ELF-1 (cell line): ENCODE data around the gene ABI3BP.

Experiments used
- DNase-seq: peaks from one replicate; pipeline ENCODE4 v3.0.0-alpha.2; 2016; ENCODE audit warnings: low read depth, low spot score

ABI3BP gene

DNA sequence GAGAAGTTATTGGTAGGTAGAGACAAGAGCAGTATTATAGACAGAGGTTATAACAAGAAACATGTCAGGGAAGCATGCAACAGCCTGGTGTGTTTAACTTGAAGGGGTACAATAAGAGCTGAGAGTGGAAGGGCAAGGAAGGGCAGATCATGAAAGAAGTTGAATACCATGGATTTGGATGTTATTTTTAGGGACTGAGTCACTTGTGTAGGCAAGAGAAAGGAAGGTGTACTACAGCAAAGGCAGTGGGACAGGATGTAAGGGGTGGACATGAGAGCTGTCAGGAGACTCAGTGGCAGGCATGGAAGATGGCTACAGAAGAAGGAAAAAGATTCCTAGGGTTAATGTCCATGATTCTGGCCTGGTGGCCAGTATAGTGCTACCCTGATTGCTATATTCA is 217.6 kb downstream of the ABI3BP start:
- no peak for DNase-seq

DNA sequence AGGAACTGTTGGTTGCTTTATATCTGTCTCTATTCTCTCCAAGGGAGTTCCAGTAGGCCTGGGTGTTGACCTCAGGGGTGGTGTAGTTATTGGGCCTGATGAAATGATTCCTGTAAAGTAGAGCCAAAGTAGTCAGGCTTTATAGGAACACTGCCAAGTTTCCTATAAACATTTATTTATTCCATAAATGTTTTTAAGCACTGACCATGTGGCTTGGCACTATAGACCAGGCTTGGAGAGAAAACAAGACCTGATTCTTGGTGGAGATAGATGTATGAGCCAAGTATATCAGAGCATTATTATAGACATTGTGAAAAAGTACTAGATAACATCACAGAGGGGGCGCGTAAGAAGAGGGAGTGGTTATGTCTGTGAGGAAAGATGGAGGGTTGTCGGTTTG is 218.0 kb downstream of the ABI3BP start:
- no peak for DNase-seq

DNA sequence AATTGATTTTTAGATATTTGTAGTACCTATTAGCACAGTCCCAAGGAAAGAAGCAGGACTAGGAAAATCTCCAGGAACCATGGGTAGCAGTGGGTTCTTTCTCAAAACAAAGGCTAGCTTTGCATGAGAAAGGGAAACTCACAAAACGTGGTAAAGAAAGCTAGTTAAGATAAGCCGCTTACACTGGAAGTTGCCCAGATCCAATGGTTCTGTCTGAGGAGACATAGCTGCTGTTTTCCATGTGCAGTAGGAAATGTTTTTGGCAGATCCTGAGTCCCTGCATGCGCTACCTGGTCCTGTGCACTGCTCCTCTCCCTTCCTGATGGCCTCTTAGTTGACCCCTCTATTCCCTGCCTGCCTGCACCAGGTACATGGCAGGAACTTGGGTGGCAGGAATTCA is 223.5 kb downstream of the ABI3BP start:
- peak; percentile 27 for DNase-seq

DNA sequence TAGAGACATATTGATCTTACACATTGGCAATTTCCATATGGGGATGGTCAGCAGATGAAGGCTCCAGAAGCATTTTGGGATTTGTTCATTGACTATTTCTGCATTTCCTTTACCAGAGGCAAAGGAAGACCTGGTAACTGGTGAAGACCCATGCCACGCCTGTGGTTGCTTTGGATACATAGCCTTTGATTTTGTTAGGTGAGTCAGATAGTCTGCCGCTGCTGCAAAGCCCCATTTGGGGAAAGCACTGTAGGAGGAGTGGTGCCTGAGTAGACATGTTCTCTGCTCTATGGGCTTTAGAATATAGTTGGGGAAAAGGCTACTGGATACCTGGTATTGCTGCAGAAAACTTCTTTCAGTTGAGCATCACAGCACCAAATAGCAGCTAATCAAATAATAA is 227.2 kb downstream of the ABI3BP start:
- no peak for DNase-seq

DNA sequence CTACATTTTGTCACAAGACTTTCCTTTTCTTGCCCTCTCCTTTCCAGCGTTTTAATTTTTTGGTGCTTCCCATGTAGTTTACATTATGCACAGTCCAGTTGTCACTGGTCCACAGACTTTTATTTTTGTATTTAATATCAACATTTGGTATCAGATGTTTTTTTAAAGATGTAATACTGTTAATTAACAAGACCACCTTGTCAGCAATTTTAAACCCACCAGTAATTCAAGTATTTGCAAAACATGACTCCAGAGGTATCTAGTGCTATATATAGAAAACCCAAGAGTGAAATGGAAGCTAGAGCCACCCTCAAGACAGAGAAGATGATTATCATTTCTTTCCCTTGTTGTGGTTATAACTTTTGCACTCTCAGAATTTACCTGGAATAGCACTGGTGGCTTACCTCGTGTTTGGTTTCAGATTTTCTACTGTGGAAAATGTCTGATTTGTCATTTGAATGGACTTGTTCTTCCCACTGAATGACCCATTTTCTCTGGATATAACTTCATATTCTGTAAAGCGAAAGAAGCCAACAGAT is 227.7 kb downstream of the ABI3BP start:
- DNase-seq, result no peak

DNA sequence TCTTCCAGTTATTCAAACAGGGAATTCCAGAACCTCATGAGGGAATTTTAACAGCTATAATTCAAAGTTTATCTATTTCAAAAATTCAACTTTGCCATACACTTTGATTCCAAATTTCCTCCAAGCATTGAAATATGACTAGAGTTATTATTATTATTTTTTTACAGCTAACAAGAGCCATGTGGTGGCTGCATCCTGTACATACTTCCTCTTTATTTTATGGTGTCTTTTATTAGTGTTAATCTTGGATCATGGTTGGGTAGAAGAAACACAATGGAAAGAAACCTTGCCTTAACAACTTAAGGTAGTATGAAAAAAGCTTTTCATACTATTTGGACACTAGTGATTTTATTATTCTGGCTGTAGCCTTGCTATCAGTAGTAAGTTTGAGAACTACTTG is 231.3 kb downstream of the ABI3BP start:
- no peak for DNase-seq

DNA sequence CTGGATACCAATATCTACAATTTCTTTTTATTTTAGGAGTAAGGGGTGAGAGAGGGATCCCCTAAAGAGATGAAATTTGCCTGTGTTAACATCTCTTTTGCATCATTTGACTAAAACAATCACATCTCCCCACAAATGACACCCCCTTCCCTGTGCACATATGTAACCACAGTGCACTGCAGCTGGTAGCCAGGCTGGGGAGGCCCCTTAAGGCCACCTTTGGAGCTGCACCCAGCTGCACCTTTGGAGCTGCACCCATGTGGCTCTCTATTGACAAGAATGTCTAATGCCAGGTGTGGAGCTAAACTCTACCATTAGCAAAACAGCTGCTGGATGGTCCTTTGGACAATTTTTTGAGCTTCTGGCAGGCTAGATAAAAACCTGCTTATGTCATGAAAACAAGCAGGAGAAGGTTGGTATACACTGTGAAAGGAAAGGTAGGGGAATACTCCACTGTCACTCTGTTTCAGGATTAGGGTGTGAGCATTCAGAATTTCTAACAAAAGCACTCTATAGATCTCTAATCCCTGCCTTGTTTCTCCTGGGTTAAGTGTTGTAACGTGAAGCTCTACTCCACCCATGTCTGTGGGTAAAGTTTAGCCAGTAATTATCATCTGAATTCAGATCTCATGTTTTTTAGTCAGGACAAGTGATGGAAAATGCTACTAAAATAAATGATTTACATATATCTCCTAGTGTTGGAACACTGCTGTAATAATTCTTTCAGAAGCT is 231.8 kb downstream of the ABI3BP start:
- DNase-seq, result no peak

DNA sequence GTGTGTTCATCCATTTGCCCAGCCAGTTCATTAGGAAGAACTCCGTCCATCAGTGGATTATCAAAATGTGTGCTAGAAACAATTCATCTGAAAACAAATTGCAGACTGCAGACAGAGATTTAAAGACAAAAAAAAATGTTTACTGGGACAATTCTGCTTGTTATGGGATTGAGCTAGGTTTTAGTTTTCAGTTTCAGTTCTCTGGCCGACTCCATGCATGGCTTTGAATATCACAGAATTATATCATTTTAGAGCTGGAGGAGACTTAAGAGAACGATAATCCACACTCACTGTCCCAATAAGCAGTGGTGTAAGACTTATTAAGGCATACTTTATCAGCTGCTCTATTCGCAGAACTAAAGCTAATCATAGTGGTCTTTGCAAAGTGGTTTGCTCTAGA is 232.8 kb downstream of the ABI3BP start:
- DNase-seq, result no peak

DNA sequence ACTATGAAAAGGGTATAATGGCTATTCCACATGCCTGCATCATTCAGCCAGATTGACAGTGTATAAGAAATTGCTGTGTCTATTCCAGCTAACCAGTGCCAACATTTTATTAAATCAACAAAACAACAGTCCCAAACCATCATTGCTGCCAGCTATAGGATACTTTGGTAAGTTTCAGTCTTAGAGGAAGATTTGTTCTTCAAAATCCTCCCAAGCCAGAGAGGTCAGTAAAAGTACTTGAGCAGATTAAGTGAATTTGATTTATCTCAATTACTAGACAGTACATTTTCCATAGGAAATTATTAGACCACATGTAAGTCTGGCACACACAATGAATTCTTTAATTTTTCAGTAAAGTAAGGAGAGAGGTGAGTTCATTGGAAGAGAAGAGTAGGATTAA is 233.3 kb downstream of the ABI3BP start:
- no peak for DNase-seq

DNA sequence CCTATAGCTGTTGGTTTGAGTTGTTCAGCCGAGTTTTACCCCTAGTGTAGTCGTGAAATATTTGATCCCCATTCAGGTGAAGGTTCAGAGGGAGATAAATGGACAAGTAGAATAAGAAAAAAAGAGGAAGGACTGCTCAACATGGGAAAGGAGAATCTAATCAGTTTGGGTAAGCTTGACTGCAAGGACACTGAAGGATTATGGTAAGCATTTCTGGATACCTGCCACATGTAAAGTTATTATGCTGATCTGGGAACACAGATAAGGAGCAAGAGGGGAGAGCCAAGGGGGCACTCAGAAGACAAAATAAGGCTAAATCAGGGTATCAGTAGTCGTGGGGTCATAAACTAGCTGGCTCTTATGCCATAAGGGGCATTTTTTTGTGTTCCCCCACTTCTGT is 234.1 kb downstream of the ABI3BP start:
- no peak for DNase-seq

DNA sequence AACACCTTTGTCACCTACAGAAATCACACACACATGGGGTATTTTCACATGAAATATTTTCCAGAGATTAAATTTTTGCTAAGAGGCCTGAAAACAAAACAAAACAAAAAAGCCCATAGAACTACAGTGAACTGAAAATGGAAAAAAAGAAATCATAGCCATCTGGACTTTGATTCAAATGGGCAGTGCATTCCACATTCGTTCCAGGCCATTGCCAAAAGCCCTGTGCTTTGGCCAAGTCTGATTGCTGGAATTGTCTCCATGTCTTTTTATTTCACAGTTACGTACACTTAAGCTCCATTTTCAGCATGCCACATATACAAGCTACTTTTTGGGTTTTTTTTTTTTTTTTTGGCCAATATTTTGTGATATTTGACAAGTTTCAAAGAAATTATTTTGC is 236.8 kb downstream of the ABI3BP start:
- no peak for DNase-seq

DNA sequence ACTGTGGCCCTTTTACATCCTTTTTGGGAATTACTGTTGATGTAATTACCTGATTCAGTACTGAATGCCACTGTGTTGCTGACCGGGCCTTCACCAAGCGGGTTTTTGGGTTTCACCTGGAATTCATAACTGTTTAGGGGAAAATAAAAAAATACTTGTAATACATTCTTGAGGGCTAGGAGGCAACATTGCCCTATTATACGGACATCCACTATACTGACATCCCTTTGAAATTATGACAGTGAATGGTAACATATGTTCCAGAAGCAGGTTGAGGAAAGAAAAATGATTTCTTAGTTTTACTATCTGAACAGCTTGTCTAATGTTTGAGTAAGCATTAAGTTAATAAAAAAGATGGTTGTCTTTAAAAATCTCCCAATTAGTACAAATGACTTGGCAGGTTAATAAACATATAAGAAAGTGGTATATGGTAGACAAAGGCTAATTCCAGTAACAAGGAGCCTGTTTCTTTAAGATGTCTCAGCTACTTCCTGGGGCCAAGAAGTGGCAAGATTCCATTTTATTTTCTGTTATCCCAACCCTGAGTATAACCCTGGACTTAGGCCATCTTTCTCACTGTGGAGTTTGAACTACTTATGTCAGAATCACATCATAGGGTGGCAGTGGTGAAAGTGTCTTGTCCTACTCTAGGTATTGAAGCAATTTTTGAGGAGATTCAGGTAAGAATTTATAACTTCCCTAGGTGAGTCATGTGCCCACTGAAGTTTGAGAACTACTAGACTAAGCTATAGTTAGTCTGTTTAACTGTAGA is 238.5 kb downstream of the ABI3BP start:
- DNase-seq, result no peak

DNA sequence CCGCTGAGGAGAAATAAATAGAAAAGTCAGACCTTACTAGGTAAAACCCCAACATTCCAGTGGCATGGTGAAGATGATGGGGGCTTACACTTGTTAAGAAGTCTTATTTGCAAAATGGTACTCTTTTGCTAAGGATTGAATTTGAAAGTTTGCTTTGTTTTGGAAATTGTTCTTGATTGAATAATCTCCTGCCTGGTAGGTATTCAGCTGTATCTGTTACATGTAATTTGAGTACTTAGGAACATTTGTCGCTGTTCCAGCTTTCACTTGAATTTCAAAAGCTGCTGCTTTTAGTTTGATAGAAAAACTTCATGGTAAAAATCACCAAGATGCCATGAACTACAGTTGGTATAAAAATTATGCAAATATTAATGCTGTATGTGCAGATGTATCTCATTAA is 239.4 kb downstream of the ABI3BP start:
- DNase-seq, result no peak

DNA sequence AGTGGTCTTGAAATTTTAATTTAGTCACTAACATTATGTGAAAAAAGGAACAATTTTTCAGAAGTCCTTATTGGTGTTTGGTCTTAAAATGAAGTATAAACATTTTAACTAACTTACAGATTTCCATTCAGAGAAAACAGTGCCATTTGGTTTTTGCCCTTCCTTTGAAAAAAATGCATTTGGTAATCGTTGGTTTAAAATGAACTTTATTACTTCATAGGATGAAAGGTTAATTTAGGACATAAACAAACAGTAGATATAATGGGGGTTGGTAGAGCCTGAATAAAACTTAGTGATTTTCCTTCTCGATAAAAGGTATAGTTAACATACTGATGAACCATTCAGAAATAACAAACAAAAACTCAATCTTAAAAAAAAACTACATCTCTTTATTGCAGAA is 244.3 kb downstream of the ABI3BP start:
- no peak for DNase-seq

DNA sequence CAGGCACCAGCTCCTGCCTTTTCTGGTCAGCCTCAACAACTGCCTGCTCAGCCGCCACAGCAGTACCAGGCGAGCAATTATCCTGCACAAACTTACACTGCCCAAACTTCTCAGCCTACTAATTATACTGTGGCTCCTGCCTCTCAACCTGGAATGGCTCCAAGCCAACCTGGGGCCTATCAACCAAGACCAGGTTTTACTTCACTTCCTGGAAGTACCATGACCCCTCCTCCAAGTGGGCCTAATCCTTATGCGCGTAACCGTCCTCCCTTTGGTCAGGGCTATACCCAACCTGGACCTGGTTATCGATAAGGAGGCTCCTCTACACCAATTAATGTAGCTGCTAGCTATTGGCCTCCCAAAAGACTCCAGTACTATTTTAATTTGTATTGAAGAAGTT is 245.0 kb downstream of the ABI3BP start:
- DNase-seq, result no peak

DNA sequence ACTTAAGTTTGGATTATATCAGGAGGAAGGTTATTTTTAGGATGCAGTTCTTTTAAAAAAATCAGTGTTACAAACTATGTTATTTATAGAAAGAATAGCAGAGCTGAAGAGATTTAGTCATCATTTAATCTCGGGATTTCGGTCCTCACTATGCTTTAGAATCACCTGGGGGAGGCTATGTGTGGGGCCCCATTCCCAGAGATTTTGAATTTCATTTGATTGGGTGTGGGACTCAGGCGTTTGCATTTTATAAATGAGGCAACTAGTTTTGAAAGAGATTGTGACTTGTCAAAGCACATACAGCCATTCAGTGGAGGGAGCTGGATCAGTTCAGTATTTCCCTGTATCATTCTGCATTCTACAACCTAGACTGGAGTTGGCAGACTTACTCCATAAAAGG is 247.1 kb downstream of the ABI3BP start:
- no peak for DNase-seq

DNA sequence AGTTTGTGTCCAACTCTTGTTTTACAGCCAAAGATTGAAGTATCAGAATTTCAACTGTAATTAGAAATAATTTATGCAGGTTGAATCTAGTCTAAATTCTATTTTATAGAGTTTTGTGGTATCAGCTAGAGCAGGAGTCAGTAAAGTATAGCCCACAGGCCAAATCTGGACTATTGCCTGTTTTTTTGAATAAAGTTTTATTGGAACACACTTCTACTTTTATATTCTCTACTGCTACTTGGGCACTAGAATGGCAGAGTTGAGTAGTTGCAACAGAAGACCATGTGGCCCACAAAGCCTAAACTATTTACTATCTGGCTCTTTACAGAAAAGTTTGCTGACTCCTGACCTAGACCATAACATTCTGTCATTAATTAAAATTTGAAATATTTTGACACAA is 247.6 kb downstream of the ABI3BP start:
- DNase-seq, result no peak

DNA sequence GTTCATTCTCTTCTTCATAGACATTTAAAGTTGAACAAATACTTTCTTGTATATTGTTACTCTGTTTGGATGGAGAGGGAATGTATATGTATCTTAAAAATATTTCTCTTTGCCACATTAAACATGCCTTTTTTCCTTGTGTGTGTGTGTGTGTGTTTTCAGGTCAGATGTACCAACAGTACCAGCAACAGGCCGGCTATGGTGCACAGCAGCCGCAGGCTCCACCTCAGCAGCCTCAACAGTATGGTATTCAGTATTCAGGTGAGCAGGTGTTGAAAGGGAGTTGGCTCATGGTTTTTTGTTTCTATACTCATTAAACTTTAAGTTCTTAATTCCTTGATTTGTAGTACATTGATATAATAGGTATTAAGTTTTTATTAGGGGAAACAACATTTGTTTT is 248.6 kb downstream of the ABI3BP start:
- DNase-seq, result no peak

DNA sequence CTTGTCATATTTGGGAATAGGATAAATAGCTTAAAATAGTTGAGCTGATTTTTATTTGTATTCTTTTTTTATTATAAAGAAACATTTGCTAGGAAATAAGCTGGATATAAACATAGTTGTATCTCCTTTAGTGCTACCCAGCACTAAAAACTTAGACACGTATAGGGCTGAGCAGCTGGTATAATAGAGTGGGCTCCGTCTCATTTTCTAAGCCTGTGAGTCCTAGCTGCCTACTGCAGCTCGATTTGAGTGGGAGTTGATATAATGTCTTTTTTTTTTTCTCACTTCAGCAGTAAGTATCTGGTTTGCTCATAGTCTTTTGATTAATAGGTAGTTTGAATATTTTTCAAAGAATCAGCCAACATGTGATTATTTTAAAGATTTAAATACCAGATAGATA is 249.7 kb downstream of the ABI3BP start:
- DNase-seq, result no peak

DNA sequence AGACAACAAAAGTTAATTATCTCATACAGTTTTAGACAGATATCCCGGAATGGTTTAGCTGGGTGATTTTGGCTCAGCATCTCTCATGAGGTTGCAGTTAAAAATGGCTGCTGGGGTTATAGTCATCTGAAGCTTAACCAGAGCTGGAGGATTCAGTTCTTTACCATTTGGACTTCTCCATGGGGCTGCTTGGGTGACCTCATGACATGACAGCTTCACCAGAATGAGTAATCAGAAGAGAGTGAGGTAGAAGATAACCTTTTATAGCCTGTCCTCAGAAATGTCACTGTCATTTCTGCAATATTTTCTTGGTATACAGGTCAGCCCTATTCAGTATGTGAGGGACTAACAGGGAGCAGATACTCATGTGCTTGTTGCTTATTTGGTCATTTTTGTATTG is 253.0 kb downstream of the ABI3BP start:
- DNase-seq, result no peak

DNA sequence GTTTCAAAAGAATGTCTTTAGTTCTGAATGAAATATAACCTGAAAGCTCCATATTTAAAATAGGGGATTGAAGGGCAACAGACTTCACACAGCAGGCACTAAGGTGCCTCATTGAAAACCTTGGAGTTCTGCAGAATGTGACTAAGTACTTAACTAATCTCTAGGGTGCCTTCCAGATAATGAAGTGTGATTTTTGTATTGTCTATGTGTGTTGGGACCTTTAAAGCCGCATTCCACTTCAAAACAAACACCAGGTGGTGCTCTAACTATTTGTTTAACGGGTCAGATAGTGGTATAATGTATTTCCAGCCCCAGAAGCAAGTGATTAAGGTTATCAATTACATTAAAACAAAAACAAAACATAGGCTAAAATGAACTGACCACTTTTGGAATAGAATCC is 255.9 kb downstream of the ABI3BP start:
- DNase-seq, result peak; percentile 43

DNA sequence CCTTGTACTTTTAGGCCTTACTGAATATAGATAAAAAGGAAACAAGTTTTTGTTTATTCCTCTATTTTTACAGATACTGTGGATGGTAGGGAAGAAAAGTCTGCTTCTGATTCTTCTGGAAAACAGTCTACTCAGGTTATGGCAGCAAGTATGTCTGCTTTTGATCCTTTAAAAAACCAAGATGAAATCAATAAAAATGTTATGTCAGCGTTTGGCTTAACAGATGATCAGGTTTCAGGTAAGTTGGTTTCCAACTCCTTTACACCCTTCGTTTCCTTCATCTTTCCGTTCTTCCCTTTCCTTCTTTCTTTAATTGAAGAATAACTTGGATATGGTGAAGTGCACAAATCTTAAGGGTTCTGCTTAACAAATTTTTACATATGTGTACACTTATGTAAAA is 260.8 kb downstream of the ABI3BP start:
- DNase-seq, result no peak

DNA sequence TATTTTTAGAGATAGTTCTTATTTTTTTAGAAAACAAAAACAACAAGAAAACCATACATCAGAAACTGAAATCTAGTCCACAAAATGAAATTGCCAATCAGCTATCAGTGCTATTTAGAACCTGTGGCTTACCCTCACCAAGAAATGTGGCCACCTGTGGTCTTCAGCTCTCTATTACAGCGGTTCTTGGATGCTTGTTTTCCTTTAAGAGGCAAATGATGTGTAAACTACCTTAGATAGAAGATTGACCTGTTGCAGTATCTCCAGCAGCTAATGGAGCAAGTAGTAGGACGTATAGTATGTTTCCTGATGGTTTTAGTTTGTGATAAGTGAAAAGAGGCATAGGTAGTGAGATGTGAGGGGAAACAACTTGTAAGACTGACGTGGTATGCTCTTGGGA is 262.7 kb downstream of the ABI3BP start:
- no peak for DNase-seq
